Epidermal melanocyte (primary cell): ENCODE measurements around the gene ZBED4.
A peak's percentile ranks its signal among the peaks of the same experiment; 100 is the strongest.
"Not testable (repeated sequence)": the region's sequence is repeated elsewhere in the genome, so short reads cannot be mapped to it uniquely, and the experiment has no call there.

Source experiments
- DNase-seq: peaks from one replicate; pipeline ENCODE4 v3.0.0; 2011; ENCODE audit warnings: low spot score; ENCODE audit not compliant: insufficient read length

ZBED4 gene, protein sequence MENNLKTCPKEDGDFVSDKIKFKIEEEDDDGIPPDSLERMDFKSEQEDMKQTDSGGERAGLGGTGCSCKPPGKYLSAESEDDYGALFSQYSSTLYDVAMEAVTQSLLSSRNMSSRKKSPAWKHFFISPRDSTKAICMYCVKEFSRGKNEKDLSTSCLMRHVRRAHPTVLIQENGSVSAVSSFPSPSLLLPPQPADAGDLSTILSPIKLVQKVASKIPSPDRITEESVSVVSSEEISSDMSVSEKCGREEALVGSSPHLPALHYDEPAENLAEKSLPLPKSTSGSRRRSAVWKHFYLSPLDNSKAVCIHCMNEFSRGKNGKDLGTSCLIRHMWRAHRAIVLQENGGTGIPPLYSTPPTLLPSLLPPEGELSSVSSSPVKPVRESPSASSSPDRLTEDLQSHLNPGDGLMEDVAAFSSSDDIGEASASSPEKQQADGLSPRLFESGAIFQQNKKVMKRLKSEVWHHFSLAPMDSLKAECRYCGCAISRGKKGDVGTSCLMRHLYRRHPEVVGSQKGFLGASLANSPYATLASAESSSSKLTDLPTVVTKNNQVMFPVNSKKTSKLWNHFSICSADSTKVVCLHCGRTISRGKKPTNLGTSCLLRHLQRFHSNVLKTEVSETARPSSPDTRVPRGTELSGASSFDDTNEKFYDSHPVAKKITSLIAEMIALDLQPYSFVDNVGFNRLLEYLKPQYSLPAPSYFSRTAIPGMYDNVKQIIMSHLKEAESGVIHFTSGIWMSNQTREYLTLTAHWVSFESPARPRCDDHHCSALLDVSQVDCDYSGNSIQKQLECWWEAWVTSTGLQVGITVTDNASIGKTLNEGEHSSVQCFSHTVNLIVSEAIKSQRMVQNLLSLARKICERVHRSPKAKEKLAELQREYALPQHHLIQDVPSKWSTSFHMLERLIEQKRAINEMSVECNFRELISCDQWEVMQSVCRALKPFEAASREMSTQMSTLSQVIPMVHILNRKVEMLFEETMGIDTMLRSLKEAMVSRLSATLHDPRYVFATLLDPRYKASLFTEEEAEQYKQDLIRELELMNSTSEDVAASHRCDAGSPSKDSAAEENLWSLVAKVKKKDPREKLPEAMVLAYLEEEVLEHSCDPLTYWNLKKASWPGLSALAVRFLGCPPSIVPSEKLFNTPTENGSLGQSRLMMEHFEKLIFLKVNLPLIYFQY

DNA sequence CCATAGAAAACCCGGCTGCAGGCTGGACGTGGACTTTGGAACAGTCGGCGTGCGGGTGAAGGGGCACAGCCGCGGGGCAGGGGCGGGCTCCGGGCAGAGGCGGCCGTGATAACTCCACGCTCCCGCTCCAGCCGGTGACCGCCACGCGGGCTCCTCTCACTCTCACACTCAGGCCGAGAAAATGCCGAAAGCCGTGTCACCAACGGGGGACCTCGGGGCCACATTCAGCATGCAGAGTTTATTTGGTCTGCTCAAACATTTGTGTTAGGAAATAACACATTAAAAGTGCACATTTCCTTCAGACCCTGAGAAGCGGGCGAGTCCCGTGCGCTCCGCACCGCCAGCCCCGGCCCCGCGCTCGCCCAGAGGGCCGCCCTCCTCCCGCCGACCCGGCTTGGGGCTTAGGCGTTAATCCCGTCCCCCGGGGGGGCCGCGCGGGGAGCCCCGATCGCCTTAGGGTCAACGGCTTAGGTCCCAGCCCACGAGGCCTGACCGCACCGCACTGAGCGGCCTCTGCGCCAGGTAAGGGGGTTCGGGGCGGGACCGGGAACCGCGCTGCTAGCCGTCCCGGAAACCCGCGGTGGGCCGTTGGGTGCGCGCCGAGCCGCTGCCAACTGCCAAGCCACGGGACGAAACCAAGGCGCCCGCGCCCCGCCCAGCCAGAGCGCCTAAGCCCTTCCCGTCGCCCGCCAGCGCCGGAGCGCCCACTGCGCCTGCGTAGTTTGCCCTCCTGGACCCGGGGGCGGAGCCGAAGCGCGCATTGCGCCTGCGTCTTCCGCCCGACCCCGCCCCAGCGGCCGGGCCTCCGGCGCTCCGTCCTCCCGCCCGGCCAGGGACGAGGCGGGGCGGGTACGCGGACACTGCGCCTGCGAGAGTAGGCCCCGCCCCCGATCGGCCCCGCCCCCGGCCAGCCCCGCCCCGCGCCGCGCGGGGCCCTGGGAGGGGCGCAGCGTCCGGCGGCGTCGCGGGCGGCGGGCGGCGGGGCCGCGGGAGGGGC lies at the start of gene ZBED4:
Gene ZBED4 (plus strand): TSS at position 947 of the 997 bp plus-strand sequence. CDS start 29,819 bp downstream, outside the sequence.
- peak; percentile 98 for DNase-seq

DNA sequence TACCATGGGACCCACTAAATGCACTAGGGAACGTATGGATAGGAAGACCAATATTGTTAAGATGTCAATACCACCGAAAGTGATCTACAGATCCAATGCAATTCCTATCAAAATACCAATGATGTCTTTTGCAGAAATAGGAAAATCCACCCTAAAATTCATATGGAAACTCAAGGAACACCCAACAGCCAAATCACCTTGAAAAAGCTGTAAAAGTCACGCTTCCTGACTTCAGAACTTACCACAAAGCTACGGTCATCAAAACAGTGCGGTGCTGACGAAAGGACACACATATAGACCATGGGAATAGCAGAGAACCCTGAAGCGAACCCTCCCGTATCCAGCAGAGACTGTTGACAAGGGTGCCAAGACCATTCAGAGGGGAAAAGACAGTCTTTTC lies 46.5 kb upstream of the ZBED4 start:
- no peak for DNase-seq

DNA sequence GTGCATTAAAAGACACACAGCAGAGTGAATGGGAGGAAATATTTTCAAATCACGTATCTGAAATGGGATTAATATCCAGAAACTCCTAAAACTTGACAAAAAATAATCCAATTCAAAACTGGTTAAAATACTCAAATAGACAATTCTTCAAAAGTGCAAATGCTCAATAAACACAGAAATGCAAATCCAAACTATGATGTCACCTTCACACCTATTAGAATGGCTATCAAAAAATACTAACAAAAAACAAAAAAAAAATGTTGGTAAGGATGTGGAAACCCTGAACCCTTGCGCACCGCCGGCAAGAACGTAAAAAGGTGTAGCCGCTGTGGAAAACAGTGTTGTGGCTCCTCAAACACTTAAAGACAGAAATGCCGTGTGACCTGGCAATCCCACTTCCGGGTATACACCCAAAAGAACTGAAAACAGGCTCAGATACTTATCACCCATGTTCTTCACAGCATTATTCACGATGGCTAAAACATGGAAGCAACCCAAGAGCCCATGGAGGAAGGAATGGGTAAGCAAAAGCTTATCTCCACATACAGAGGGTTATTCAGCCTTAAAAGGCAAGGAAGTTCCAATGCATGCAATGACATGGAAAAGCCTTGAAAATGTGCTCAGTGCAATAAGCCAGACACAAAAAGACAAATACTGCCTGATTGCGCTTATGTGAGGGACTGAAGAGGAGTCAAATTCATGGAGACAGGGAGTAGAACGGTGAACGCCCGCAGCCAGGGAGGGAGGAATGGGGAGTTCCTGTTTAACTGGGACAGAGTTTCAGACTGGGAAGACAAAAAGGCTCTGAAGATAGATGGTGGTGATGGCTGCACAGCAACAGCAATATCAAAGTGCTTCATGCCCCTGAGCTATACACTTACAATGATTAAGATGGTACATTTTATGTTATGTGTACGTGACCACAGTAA lies 45.6 kb upstream of the ZBED4 start:
- no peak for DNase-seq

DNA sequence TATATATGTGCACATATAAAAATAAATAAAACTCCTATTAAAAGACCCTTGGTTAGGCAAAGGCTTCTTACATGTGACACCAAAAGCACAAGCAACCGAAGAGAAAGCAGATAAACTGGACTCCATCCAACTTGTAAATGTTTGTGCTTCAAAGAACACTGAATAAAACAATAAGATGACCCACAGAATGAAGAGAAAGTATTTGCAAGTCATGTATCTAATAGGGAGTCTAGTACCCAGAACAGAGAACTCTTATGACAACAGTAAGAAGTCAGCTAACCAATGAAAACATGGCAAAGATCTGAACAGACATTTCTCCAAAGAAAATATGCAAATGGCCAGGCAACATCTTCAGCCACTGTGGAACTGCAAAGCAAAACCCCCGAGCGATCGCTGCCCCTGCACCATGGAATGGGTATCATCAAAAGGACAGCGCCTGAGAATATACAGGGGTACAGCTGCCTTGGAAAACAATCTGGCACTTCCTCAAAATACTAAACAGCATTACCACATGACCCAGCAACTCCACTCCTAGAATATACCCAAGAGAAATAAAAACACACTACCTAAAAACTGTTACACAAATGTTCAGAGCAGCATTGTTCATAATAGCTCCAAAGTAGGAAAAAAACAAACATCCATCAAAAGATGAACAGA lies 43.2 kb upstream of the ZBED4 start:
- DNase-seq, result no peak

DNA sequence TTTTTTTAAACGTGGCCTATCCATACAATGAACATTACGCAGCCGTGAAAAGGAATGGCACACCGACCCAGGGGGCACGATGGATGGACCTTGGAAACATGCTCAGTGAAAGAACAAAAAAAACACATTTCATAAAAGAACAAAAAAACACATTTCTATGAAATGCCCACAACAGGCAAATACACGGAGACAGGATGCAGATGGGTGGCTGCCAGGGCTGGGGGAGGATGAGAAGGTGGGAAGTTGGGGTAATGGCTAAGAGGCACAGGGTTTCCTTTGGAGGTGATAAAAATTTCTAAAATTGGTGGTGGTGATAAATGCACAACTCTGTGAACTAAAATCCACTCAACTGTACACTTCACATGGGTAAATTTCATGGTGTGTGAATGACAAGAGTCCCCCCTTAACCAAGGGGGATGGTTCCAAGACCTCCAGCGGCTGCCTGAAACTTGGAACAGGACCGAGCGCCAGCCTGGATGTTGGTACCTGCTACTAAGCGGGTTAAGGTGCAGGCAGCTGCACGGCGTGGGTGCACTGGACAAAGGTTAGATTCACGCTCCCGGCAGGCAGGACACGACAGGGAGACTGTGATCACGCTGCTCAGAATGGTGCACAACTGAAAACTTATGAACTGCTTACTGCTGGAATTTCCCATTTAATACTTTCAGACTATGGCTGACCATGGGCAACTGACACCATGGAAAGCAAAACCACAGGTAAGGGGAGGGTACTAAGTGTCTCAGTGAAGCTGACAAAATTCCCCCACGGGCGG lies 42.4 kb upstream of the ZBED4 start:
- no peak for DNase-seq

DNA sequence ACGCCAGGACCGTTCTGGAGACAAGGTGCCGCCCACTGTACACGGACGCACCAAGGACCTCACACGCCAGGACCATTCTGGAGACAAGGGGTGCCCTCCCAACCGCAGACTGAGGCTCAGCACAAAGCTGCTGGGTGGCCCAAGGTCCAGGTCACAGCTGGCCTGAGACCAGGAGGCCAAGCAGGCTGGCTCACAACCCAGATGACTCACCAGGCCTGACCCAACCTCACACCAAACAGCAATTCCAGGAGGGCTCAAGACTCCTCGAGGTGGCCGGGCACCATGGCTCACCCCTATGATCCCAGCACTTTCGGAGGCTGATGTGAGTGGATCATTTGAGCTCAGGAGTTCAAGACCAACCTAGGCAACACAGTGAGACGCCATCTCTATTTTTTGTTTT lies 40.8 kb upstream of the ZBED4 start:
- DNase-seq, result no peak

DNA sequence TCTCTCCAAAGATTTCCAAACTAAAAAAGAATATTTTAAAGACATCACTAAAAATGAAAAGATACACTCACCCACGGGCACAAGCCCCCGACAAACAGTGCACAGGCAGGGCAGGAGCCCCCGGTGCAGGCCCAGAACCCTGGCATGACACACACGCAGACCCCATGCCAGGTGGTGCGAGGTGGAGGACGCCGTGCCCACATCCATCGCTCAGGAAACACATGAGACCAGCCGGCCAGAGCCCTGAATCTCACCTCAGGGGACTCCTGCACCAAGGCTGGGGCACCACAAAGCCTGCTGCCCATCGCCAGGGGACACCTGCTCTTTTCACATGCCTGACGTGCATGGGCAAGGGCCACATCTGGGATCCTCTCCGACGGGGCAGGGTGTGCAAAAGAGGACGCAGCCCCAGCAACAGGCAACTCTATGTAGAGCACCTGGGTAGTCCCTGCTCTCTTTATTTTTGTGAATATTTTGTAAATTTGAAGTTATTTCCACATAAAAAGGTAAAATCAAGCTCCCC lies 39.4 kb upstream of the ZBED4 start:
- no peak for DNase-seq

DNA sequence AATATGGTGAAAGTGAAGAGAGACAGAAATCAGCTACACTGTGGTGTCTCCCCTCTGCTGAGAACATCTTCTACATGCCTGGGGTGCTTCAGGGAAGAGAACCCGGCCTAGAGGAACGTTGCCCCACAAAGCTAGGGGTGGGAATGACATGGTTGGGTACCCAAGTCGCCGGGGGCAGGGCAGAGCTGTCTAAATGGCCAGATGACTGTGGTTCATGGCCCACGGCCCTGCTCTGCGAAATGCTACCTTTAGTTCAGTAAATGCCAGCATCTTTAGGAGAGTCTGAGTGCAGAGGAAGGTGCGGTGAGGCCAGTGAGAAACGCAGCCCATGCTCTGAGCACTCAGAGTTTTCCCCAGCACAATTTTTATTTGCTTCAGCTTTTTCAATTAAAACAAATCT lies 38.8 kb upstream of the ZBED4 start:
- no peak for DNase-seq

DNA sequence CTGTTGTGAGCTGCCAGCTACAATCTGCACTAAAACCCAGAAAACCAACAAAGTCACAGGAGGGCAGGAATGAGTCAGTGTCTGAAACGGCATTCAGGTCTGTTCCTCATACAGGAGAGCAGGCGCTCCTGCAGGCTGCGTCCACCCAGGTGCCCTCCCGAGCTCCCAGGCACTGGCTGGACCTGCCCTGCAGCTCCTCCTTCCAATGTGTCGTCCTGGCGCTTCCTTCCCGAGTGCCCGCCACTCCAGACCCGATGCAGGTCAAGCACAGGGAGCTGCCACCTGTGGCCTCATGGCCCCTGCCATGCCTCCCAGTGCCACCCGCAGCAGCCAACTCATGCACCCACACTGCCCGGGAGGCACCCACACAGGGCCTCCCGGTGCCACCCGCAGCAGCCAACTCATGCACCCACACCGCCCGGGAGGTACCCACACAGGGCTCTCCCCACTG lies 38.0 kb upstream of the ZBED4 start:
- DNase-seq, result no peak

DNA sequence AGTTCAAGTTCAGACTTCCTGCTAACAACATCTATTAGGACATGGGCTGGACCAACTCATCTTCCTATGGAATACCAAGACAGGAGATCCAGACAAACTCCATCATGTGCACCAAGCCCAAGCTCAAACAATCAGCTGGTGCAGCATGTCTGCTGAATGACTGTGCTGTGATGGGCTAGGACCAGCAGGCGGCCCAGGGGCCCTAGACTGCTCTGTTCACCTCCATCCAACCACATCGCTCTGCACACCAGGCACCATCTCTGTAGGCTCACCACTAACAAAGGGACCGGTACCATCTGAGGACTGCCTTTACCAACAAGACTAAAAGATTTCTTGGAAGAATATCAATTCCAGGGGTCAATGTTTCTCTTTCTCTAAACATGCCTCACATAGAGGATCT lies 36.3 kb upstream of the ZBED4 start:
- DNase-seq, result no peak

DNA sequence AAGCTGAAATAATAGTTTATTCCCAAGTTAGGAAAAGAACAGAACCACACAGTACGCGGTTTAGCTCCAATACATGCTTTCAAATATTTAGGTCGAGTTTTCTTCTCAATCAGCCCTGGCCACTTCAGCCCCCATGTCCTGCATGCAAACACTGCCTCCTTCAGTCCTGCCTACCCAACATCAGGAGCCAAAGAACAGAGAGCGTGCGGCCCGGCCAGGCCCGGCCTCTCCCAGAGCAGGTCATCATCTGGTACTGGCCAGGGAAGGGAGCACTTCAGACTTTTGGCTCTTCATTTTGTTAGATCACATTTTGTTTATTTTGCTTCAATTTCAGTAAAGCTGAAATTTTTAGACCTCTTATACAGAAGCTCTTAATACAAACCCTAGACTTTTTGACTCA lies 32.7 kb upstream of the ZBED4 start:
- no peak for DNase-seq

DNA sequence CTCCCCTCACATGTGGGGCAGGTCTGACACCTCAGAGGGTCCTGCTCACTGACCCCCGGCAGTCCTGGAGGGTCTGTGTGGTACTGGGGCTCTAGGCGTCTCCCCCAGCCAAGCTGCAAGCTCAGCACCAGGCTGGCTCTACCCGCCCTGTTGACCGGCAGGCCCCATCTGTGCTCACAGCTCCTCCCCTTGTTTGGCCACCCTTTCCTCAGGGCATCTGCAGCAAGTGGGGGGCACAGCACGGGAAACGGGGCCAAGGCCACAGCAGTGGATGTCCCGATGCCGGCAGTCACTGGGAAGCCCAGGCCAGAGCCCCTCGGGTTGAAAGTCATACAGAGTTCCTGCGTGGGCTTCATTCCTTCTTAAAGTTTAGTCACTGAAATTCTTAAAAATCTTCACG lies 31.9 kb upstream of the ZBED4 start:
- not testable (repeated sequence) for DNase-seq

DNA sequence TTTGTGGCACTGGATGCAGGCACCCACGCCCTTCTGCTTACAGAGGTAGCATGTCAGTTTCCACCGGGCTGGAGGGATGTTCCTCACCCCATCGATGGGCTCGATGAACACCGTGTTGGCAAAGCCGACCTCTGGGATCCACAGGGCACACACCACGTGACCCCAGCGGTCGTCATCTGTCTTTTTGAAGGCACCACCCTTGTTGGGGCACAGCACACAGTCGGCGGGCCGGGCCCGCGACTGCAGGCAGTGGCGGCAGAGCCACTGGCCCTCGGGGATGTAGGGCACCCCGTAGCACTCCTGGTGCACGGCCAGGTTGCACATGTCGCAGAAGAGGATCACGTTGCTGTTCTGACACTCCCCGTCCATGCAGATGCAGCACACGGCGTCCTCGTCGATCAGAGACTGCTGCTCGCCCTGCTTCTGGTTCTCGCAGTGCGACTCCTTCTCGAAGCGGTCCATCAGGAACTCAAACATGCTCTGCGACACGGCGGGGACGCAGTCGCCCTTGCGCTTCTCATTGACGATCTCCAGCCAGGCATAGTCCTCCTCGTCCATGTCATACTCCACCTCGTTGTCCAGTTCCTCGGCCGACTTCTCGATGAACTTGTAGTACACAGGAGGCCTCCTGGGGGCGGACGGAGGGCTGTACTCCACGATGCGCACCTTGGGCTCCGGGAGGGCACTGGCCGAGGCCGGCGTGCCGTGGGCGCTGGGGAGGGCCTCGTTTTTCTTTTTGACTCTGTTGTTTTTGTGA lies 30.2 kb upstream of the ZBED4 start:
- no peak for DNase-seq

DNA sequence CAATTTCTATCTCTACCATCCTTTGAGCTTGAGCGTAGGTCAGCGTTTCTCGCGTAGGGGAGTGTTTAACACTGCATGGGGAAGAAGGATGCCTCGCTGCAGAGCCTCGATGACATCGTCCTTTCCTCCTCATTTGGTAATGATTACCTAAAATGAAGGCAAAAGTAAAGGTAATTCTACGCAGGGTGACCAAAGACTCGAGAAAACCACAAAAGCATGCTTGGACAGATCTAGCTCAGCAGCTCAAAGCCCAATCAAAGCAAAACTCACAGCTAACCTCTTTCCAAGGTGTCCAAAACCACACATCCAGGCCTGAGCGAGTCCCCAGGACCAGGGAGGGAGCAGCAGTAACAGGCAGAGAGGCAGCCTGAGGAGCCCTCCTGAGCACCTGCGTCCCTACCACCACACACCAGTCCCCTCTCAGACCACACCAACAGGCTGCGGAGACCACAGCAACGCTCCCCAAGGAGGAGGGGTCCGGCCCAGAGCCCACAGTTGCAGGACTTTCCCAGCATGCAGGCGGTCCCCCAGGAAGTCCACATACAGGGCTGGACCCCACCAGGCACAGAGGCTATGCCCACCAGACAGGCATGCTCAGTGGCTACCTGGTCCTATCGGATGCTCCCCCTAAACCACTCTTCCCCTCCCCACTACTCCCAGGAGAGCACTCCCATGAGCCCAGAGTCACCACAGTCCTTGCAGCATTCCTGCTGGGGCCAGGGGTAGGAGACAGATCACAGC lies 29.3 kb upstream of the ZBED4 start:
- DNase-seq, result no peak

DNA sequence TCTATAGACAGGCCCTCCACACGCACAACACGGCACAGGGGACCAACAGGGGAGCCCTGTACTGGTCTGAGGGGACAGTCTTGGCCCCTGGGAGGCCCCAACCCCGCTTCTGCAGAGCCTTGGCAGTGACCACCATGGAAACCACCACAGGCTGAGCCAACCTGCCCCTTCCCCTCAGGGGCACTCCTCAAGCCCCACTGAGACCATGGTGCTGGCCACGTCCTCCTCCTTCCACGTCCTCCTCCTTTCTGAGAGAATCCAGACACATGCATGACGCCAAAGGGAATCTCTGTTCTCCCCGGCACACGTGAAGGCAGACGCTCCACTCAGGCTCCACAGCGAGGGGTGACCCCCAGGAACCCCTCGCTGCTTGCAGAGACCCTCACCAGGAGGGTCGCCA lies 28.7 kb upstream of the ZBED4 start:
- no peak for DNase-seq

DNA sequence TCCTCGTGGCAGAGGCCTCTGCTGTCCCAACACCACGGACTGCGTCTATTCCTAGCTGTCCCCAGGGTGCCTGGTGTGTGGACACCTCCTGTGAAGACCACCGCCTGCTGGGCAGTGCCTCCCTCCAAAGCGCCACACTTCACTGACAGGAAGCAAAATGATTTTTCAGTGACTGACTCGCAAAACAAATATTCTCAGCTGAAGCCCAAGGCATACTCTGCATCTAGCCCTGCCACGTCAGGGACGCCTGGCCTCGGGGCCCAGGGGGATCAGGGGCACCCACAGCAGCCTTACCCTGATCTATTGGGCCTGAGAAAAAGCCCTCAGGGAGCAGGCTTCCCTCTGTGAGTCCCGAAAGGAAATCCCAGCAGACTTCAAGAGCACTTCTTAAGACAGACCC lies 28.2 kb upstream of the ZBED4 start:
- no peak for DNase-seq
